HepG2 (cell line): ENCODE measurements around the gene PXMP2. TPM values are rescaled to one million over a fixed set of nuclear protein-coding genes. Genes with fewer than 3 reads are reported as not detected.
A peak's percentile ranks its signal among the peaks of the same experiment; 100 is the strongest.

ENCODE experiments used
- CBX5 ChIP-seq: sonication (generic); formaldehyde crosslinking; IDR thresholded peaks from 2 replicates; pipeline ENCODE4 v1.4.0; 2020; ENCODE audit warnings: missing genetic modification reagents, borderline replicate concordance
- FOXM1 ChIP-seq: sonication (generic); formaldehyde crosslinking; IDR thresholded peaks from 2 replicates; pipeline ENCODE4 v1.5.0; 2020; ENCODE audit warnings: missing genetic modification reagents
- HNF1B ChIP-seq: sonication (generic); formaldehyde crosslinking; IDR thresholded peaks from 2 replicates; pipeline ENCODE4 v1.5.1; 2020; ENCODE audit warnings: mild to moderate bottlenecking, moderate library complexity, missing genetic modification reagents
- MTERF4 ChIP-seq: sonication (generic); formaldehyde crosslinking; IDR thresholded peaks from 2 replicates; pipeline ENCODE4 v1.8.0; 2023; ENCODE audit warnings: mild to moderate bottlenecking, missing genetic modification reagents
- MZF1 ChIP-seq: sonication (generic); formaldehyde crosslinking; IDR thresholded peaks from 2 replicates; pipeline ENCODE4 v1.8.1; 2023; ENCODE audit warnings: mild to moderate bottlenecking, missing genetic modification reagents, borderline replicate concordance
- NCOR1 ChIP-seq: fragments of 200-600 bp; sonication (generic); IDR thresholded peaks from 2 replicates; pipeline ENCODE4 v1.7.0; 2017; ENCODE audit warnings: antibody characterized with exemption, low read length, borderline replicate concordance
- PAXIP1 ChIP-seq: sonication (generic); formaldehyde crosslinking; conservative IDR thresholded peaks from 2 replicates; pipeline ENCODE4 v1.4.0; 2020; ENCODE audit warnings: mild to moderate bottlenecking, missing genetic modification reagents, moderate library complexity
- POGK ChIP-seq: sonication (generic); formaldehyde crosslinking; conservative IDR thresholded peaks from 2 replicates; pipeline ENCODE4 v1.8.0; 2022; ENCODE audit warnings: mild to moderate bottlenecking, moderate library complexity, missing genetic modification reagents
- SNAPC2 ChIP-seq: sonication (generic); formaldehyde crosslinking; IDR thresholded peaks from 2 replicates; pipeline ENCODE4 v1.8.1; 2022; ENCODE audit warnings: mild to moderate bottlenecking, missing genetic modification reagents
- TCF7L2 ChIP-seq: IDR thresholded peaks from 2 replicates; pipeline ENCODE4 v1.6.1; 2011; ENCODE audit warnings: mild to moderate bottlenecking, low read depth, low read length, moderate library complexity
- TFE3 ChIP-seq: IDR thresholded peaks from 2 replicates; pipeline ENCODE4 v1.6.1; 2016
- TIGD3 ChIP-seq: sonication (generic); formaldehyde crosslinking; IDR thresholded peaks from 2 replicates; pipeline ENCODE4 v1.5.1; 2020; ENCODE audit warnings: mild to moderate bottlenecking, missing genetic modification reagents, borderline replicate concordance
- ZBTB37 ChIP-seq: sonication (generic); formaldehyde crosslinking; IDR thresholded peaks from 2 replicates; pipeline ENCODE4 v1.4.0; 2020; ENCODE audit warnings: mild to moderate bottlenecking, missing genetic modification reagents
- ZNF589 ChIP-seq: sonication (generic); formaldehyde crosslinking; conservative IDR thresholded peaks from 2 replicates; pipeline ENCODE4 v1.8.0; 2022; ENCODE audit warnings: mild to moderate bottlenecking, moderate library complexity, missing genetic modification reagents
- ZNF678 ChIP-seq: sonication (generic); formaldehyde crosslinking; IDR thresholded peaks from 2 replicates; pipeline ENCODE4 v1.4.0; 2020; ENCODE audit warnings: mild to moderate bottlenecking, missing genetic modification reagents
- polyA plus RNA-seq, 8 experiments: library from polyadenylated mRNA; depleted of rRNA in 3 of 8; stranded (reverse) in 7 of 8; unstranded in 1 of 8; fragments of >200 nt; fragmentation: Illumina TruSeq in 4 of 8; extraction: Trizol in 4 of 8; gene quantifications; 2 replicates each; pipeline versions ENCODE4 v1.2.1 to v1.2.3, GENCODE V29; 2011 to 2016; ENCODE audit warnings: low read depth in 4 of 8, missing spikeins in 1 of 8, mixed read lengths in 1 of 8; ENCODE audit not compliant: insufficient read depth in 1 of 8
- total RNA-seq, 5 experiments: library from RNA; depleted of rRNA; stranded (reverse); fragments of >200 nt; fragmentation: Illumina TruSeq; extraction: Trizol; gene quantifications; 2 replicates each; pipeline ENCODE4 v1.2.3, GENCODE V29; 2016; ENCODE audit warnings: low read depth in 1 of 5

The PXMP2 gene
- total and polyA plus RNA-seq, 2 of the 13 experiments (the other 11 are each of a cell fraction or from before 2014, with no cell fraction given): 25.5 to 42.9 TPM

GRCh38 chr12:132710405-132711079, 23.2 kb downstream of the PXMP2 start, which contains the start of gene PGAM5 (continued):
- TF ChIP-seq HNF1B: no peak; the same call in 1 of the 2 replicates
- no peak; the same call in none of the 2 replicates for TF ChIP-seq PAXIP1 (CRISPR knock-in tag)
- 0 out of 2 replicates have a peak, but pooled peaks have one; percentile 66 for TF ChIP-seq ZNF589 (CRISPR knock-in tag)
- 0 out of 2 replicates have a peak, but pooled peaks have one; percentile 50 for TF ChIP-seq TIGD3 (CRISPR knock-in tag)
- peak; percentile 74; the same call in 1 of the 2 replicates for TF ChIP-seq POGK (CRISPR knock-in tag)
- peak; percentile 63; the same call in 1 of the 2 replicates for TF ChIP-seq SNAPC2 (CRISPR knock-in tag)
- TF ChIP-seq TCF7L2: no peak
- TF ChIP-seq MTERF4 (CRISPR knock-in tag): peak; percentile 67; the same call in 1 of the 2 replicates
- no peak for TF ChIP-seq FOXM1
- peak; percentile 84; the same call in 1 of the 2 replicates for TF ChIP-seq ZNF678
- TF ChIP-seq NCOR1: no peak
- peak; percentile 50; the same call in 1 of the 2 replicates for TF ChIP-seq CBX5 (CRISPR knock-in tag)
- TF ChIP-seq MZF1: no peak
- TF ChIP-seq TFE3 (CRISPR knock-in tag): peak; percentile 29; the same call in 1 of the 2 replicates
- TF ChIP-seq ZBTB37 (CRISPR knock-in tag): no peak
